Ovary (tissue), 9 donors: ENCODE results near the gene SHKBP1. TPM values are rescaled to one million over a fixed set of nuclear protein-coding genes. Genes with fewer than 3 reads are reported as not detected.

Source experiments
- DNase-seq, 5 donors: peaks; one replicate each; pipeline ENCODE4 v3.0.0-alpha.2; 2019 to 2020
- H3K27ac ChIP-seq, 2 donors: fragments of 200-600 bp; one replicate each; pipeline versions ENCODE4 v1.5.1 to v1.8.0; 2019 to 2022
- H3K27me3 ChIP-seq: fragments of 200-600 bp; one replicate; pipeline ENCODE4 v1.8.0; 2022
- H3K36me3 ChIP-seq: fragments of 200-600 bp; sonication (generic); one replicate; pipeline ENCODE4 v1.5.1; 2019
- H3K4me1 ChIP-seq: one replicate; pipeline ENCODE4 v1.8.1; 2013; ENCODE audit warnings: mild to moderate bottlenecking, moderate library complexity; ENCODE audit not compliant: insufficient read depth
- H3K4me3 ChIP-seq: fragments of 200-600 bp; sonication (generic); one replicate; pipeline ENCODE4 v1.5.1; 2017
- H3K9me3 ChIP-seq, 2 donors: fragments of 200-600 bp in 1 of 2; sonication (generic) in 1 of 2; one replicate each; pipeline versions ENCODE4 v1.5.1 to v1.8.1; 2013 to 2019; ENCODE audit warnings: mild to moderate bottlenecking in 1 of 2, moderate library complexity in 1 of 2
- CTCF ChIP-seq, 3 donors: fragments of 450-650 bp in 2 of 3; fragments of 200-600 bp in 1 of 3; IDR thresholded peaks; one replicate each; pipeline versions ENCODE4 v1.5.1 to v1.8.0; 2016 to 2022; ENCODE audit warnings: antibody characterized with exemption in 3 of 3, mild to moderate bottlenecking in 1 of 3
- EP300 ChIP-seq: sonication (generic); formaldehyde crosslinking; IDR thresholded peaks from one replicate; pipeline ENCODE4 v1.6.1; 2017; ENCODE audit warnings: antibody characterized with exemption
- POLR2A ChIP-seq: fragments of 450-650 bp; IDR thresholded peaks from one replicate; pipeline ENCODE4 v1.6.1; 2017; ENCODE audit warnings: antibody characterized with exemption, mild to moderate bottlenecking, moderate library complexity
- WGBS, 3 donors: extraction: QIAGEN DNeasy Blood & Tissue Kit in 1 of 3; methylation state at CpG; one replicate each; pipeline versions ENCODE4 v1.1.5 to v1.1.7; 2013 to 2017; 5-methylcytosine and 5-hydroxymethylcytosine counted together
- intact Hi-C, 4 donors: fragments of 100-400 bp; cut with DNase I; formaldehyde crosslinking; loops; one replicate each; pipeline versions ENCODE4 v1.11.0 to v1.15.1; 2022 to 2023
- polyA plus RNA-seq, 2 donors: library from polyadenylated mRNA; stranded (reverse); fragments of 200-250 nt in 1 of 2; fragments of 350-450 nt in 1 of 2; fragmentation: Illumina TruSeq in 1 of 2; extraction: RNeasy Lipid Tissue Mini Kit (QIAGEN cat#74804) in 1 of 2; gene quantifications; one replicate each; pipeline ENCODE4 v1.2.3, GENCODE V29; 2013 to 2014
- total RNA-seq, 7 donors: library from RNA; depleted of rRNA in 2 of 7; stranded (reverse); fragments of >200 nt in 2 of 7; fragmentation: NEBNext Ultra II Directional in 3 of 7; extraction: Animal tissue kit (Norgen Biotek cat#: 25700) in 3 of 7; gene quantifications; one replicate each; pipeline versions ENCODE4 v1.1.0 to v1.2.4, GENCODE V29; 2016 to 2023
- donor health status: DM: no; HTN: no; CAD: no; lungs with moderate emphysema.
- donor health status: DM: no; HTN: no; CAD: no.
- donor health status: Bipolar disorder and iron deficiency.
- donor health status: DM: yes; HTN: yes; CAD: no.
- donor health status: DM: no; HTN: no; CAD: no.
- donor health status: DM: yes; HTN: yes; CAD: no.

SHKBP1 gene
- total and polyA plus RNA-seq, 9 donors: 16.3 to 48.7 (median 33.8) TPM

- H3K9me3 ChIP-seq: no peaks in the 10 kb centered on the region
- no peaks in the 10 kb centered on the region for H3K27me3 ChIP-seq
- TF ChIP-seq EP300: no peak
- TF ChIP-seq CTCF (IDR thresholded peaks at IDR 0.05): no peak
- TF ChIP-seq POLR2A: no peak
- peak overlapping the region; percentile 23 for H3K4me3 ChIP-seq
- no peaks in the 10 kb centered on the region for H3K36me3 ChIP-seq
- intact Hi-C loops: loop anchor here (5.0 to 10.0 kb wide), 5 partner anchors 65 to 295 kb away; partner anchors contain the start of genes BLVRB (in 3 of the 4) and SPTBN4 (in 3 of the 4)
- H3K4me1 ChIP-seq: peaks cover 9% of the 10 kb centered on the region
- 4 to 8% (median 5%) methylated on average over 22 to 43 of the region's 43 CpGs for WGBS, 3 donors
- peak; percentile 52 to 69 (median 68) for DNase-seq
- peak overlapping the region; percentile 50 to 59 for H3K27ac ChIP-seq
Measured at GRCh38 chr19:40599902-40600569, 23.4 kb downstream of the SHKBP1 start.

- H3K9me3 ChIP-seq: no peaks in the 10 kb centered on the region
- H3K4me1 ChIP-seq: peaks cover 13% of the 10 kb centered on the region
- H3K4me3 ChIP-seq: peak overlapping the region; percentile 60
- H3K27me3 ChIP-seq: no peaks in the 10 kb centered on the region
- DNase-seq: peak in 4 of 5 donors; percentile 58 to 63 (median 60)
- no peaks in the 10 kb centered on the region for H3K36me3 ChIP-seq
- WGBS, 3 donors: 11 to 17% (median 15%) methylated on average over 13 of the region's 13 CpGs
- peak overlapping the region; percentile 50 to 59 for H3K27ac ChIP-seq
- peak; percentile 34 for TF ChIP-seq POLR2A
- TF ChIP-seq CTCF (IDR thresholded peaks at IDR 0.05): no peak
- intact Hi-C loops: loop anchor here in 3 of 4 donors (5.0 to 10.0 kb wide), 2 partner anchors 136 to 178 kb away; partner anchors contain the start of genes BLVRB (in 2 of the 3) and SPTBN4 (in 2 of the 3)
Measured at GRCh38 chr19:40600570-40601133, 24.0 kb downstream of the SHKBP1 start.

GRCh38 chr19:40601134-40601974 is 24.7 kb downstream of the SHKBP1 start, which contains the start of gene LTBP4:
Gene LTBP4, plus strand, starts transcription at chr19:40601369. Its CDS starts 19 bp downstream, at chr19:40601388.
- 0 to 2% (median 1%) methylated on average over 51 to 82 of the region's 82 CpGs for WGBS, 3 donors

More at GRCh38 chr19:40601134-40601974, 24.7 kb downstream of the SHKBP1 start, which contains the start of gene LTBP4:
- no peak for TF ChIP-seq EP300
- peak; percentile 41 for TF ChIP-seq POLR2A
- peak in 1 of 3 donors; percentile 5 for TF ChIP-seq CTCF (IDR thresholded peaks at IDR 0.05)
- Histone ChIP-seq H3K9me3 (no peaks in the 10 kb centered on the region), H3K27me3 (no peaks in the 10 kb centered on the region), H3K4me1 (peaks cover 13% of the 10 kb centered on the region), H3K4me3 (peak within 1 kb of the TSS; percentile 60), H3K27ac (peak within 1 kb of the TSS; percentile 87 to 92), H3K36me3 (no peaks in the 10 kb centered on the region)
- DNase-seq: peak; percentile 82 to 91 (median 88)
- intact Hi-C loops: loop anchor here in 3 of 4 donors (5.0 to 10.0 kb wide), 2 partner anchors 137 to 179 kb away; partner anchors contain the start of genes BLVRB (in 2 of the 3) and SPTBN4 (in 2 of the 3)
